Right lung (tissue), 5 donors: ENCODE measurements around the gene POP7. TPM values are rescaled to one million over a fixed set of nuclear protein-coding genes. Genes with fewer than 3 reads are reported as not detected.
A peak's percentile ranks its signal among the peaks of the same experiment; 100 is the strongest.
"Not testable (repeated sequence)": the region's sequence is repeated elsewhere in the genome, so short reads cannot be mapped to it uniquely, and the experiment has no call there.

Source experiments
- DNase-seq, 2 donors: peaks; one replicate each; pipeline ENCODE4 v3.0.0-alpha.2; 2013
- polyA plus RNA-seq, 5 donors: library from polyadenylated mRNA; unstranded; fragments of 120-200 nt; gene quantifications; one replicate each; pipeline versions ENCODE4 v1.2.1 to v1.2.3, GENCODE V29; 2013; ENCODE audit warnings: inconsistent platforms in 1 of 5, low replicate concordance in 1 of 5; ENCODE audit not compliant: insufficient read length in 5 of 5, insufficient read depth in 1 of 5

POP7 gene
- polyA plus RNA-seq, 5 donors, result 15.0 to 31.3 (median 18.0) TPM

- DNase-seq, result no peak
Observed at GRCh38 chr7:100722480-100723212, 16.7 kb downstream of the POP7 start.

GRCh38 chr7:100723732-100724275 lies 17.9 kb downstream of the POP7 start:
- no peak for DNase-seq

- DNase-seq, result not testable (repeated sequence)
Observed at GRCh38 chr7:100724364-100724763, 18.4 kb downstream of the POP7 start.

GRCh38 chr7:100726996-100727761 lies 21.3 kb downstream of the POP7 start:
- DNase-seq, result no peak

GRCh38 chr7:100728196-100728595 lies 22.3 kb downstream of the POP7 start:
- DNase-seq, result no peak

GRCh38 chr7:100730136-100730800 lies 24.3 kb downstream of the POP7 start:
- DNase-seq, result no peak

GRCh38 chr7:100731937-100732636 lies 26.2 kb downstream of the POP7 start:
- DNase-seq, result no peak

- DNase-seq, result no peak
Observed at GRCh38 chr7:100735730-100736129, 29.8 kb downstream of the POP7 start.

- DNase-seq, result no peak
Observed at GRCh38 chr7:100736671-100737070, 30.8 kb downstream of the POP7 start.

- DNase-seq, result no peak
Observed at GRCh38 chr7:100739934-100740333, 34.0 kb downstream of the POP7 start.

- DNase-seq, result no peak
Observed at GRCh38 chr7:100744605-100745004, 38.7 kb downstream of the POP7 start.

GRCh38 chr7:100745184-100745583 lies 39.3 kb downstream of the POP7 start:
- DNase-seq, result peak; percentile 20 to 55

- no peak for DNase-seq
Observed at GRCh38 chr7:100752994-100753393, 47.1 kb downstream of the POP7 start.

- no peak for DNase-seq
Observed at GRCh38 chr7:100753750-100754149, 47.8 kb downstream of the POP7 start.

Other genes with a start within 250 kb of the POP7 start
- 1 to 10 TPM; 2.0 to 6.2 (median 4.0) TPM for gene SPACDR, start 241.9 kb upstream of the POP7 start, polyA plus RNA-seq
- 10 to 100 TPM; 39.6 to 78.9 (median 55.3) TPM for gene TSC22D4, start 226.9 kb upstream of the POP7 start, polyA plus RNA-seq
- 1 to 10 TPM; 2.3 to 5.3 (median 3.0) TPM for gene NYAP1, start 222.2 kb upstream of the POP7 start, polyA plus RNA-seq
- gene AGFG2, start 166.9 kb upstream of the POP7 start, polyA plus RNA-seq, result 10 to 100 TPM; 21.0 to 34.8 (median 29.5) TPM
- gene SAP25, start 132.2 kb upstream of the POP7 start, polyA plus RNA-seq, result 10 to 100 TPM in 1 of 5 donors, 1 to 10 TPM in 4; 2.8 to 12.8 (median 6.8) TPM
- 10 to 100 TPM; 32.9 to 83.5 (median 58.0) TPM for gene LRCH4, start 120.0 kb upstream of the POP7 start, polyA plus RNA-seq
- 1 to 10 TPM; 4.0 to 4.8 (median 4.5) TPM for gene FBXO24, start 119.8 kb upstream of the POP7 start, polyA plus RNA-seq
- gene PCOLCE, start 103.8 kb upstream of the POP7 start, polyA plus RNA-seq, result 100 to 1,000 TPM; 140 to 265 (median 179) TPM
- 10 to 100 TPM; 25.3 to 40.0 (median 30.8) TPM for gene MOSPD3, start 93.6 kb upstream of the POP7 start, polyA plus RNA-seq
- 1 to 10 TPM; 1.1 to 4.6 (median 1.6) TPM for gene TFR2, start 64.6 kb upstream of the POP7 start, polyA plus RNA-seq
- under 1 TPM in 3 of 5 donors, not detected in 2; 0.13 to 0.40 (median 0.28) TPM for gene ACTL6B, start 49.7 kb upstream of the POP7 start, polyA plus RNA-seq
- 100 to 1,000 TPM; 131 to 271 (median 184) TPM for gene GNB2, start 32.4 kb upstream of the POP7 start, polyA plus RNA-seq
- gene GIGYF1, start 11.9 kb upstream of the POP7 start, polyA plus RNA-seq, result 10 to 100 TPM; 30.4 to 52.9 (median 42.0) TPM
- under 1 TPM in 4 of 5 donors, not detected in 1; 0.13 to 0.24 (median 0.16) TPM for gene EPO, start 14.3 kb downstream of the POP7 start, polyA plus RNA-seq
- gene ZAN, start 27.5 kb downstream of the POP7 start, polyA plus RNA-seq, result under 1 TPM in 2 of 5 donors, not detected in 3; 0.01 to 0.03 TPM
- 100 to 1,000 TPM in 2 of 5 donors, 10 to 100 TPM in 3; 79.7 to 112 (median 93.4) TPM for gene EPHB4, start 121.4 kb downstream of the POP7 start, polyA plus RNA-seq
- 10 to 100 TPM; 25.7 to 48.3 (median 39.2) TPM for gene SLC12A9, start 146.6 kb downstream of the POP7 start, polyA plus RNA-seq
- gene TRIP6, start 161.3 kb downstream of the POP7 start, polyA plus RNA-seq, result 100 to 1,000 TPM in 1 of 5 donors, 10 to 100 TPM in 4; 54.3 to 101 (median 69.5) TPM
- 100 to 1,000 TPM; 144 to 206 (median 173) TPM for gene SRRT, start 169.0 kb downstream of the POP7 start, polyA plus RNA-seq
- 1 to 10 TPM in 2 of 5 donors, under 1 TPM in 3; 0.42 to 2.0 (median 0.84) TPM for gene UFSP1, start 183.6 kb downstream of the POP7 start, polyA plus RNA-seq
- 1 to 10 TPM; 2.1 to 6.6 (median 2.6) TPM for gene ACHE, start 189.8 kb downstream of the POP7 start, polyA plus RNA-seq
- under 1 TPM; 0.37 to 0.73 (median 0.51) TPM for gene MUC3A, start 243.4 kb downstream of the POP7 start, polyA plus RNA-seq